Left cardiac atrium (tissue), 4 donors: Measurements from ENCODE around the gene REXO4. TPM values are rescaled to one million over a fixed set of nuclear protein-coding genes. Genes with fewer than 3 reads are reported as not detected.

Experiments used
- ATAC-seq, 2 donors: fragments of 200-7000 bp; cut with Tn5 transposase; one replicate each; pipeline ENCODE4 v1.9.1; 2020; ENCODE audit warnings: mild to moderate bottlenecking in 2 of 2, moderate library complexity in 2 of 2
- DNase-seq: peaks from one replicate; pipeline ENCODE4 v3.0.0-alpha.2; 2020
- intact Hi-C, 2 donors: fragments of 100-400 bp; cut with DNase I; formaldehyde crosslinking; loops; one replicate each; pipeline versions ENCODE4 v1.14.1 to v1.15.1; 2022 to 2023
- long read RNA-seq: library from polyadenylated mRNA; unstranded; transcript quantifications from one replicate; pipeline ENCODE4 v2.0.0, GENCODE V29; 2021
- total RNA-seq, 2 donors: library from RNA; stranded (reverse); fragmentation: NEBNext Ultra II Directional; extraction: Animal tissue kit (Norgen Biotek cat#: 25700); gene quantifications; one replicate each; pipeline ENCODE4 v1.2.1, GENCODE V29; 2021
- donor health status: DM: no; HTN: yes; CAD: no.
- donor health status: DM: no; HTN: yes; CAD: no; lungs with severe emphysema.
- donor health status: DM: yes; HTN: yes; CAD: no.
- donor health status: Dilated cardiomyopathy.

The REXO4 gene
- 10 to 100 TPM; 12.2 to 12.6 TPM for total RNA-seq
- long read RNA-seq, partial matches to known transcripts: 3 of 6 reads
- long read RNA-seq, other reads (novel, unspliced or antisense): 0 of 6 reads

- DNase-seq: peak; percentile 87
- intact Hi-C loops: loop anchor here in 1 of 2 donors (5.0 kb wide), 1 partner anchor 40 kb away; the partner anchor contains the start of genes STKLD1 and SURF4
- peak; percentile 97 to 98 for ATAC-seq
These were observed at the start of gene REXO4 for GRCh38 chr9:133417541-133418461. Gene REXO4 (minus strand): TSS chr9:133418010. CDS start chr9:133417844, 166 bp downstream.

GRCh38 chr9:133467101-133467500 lies 49.3 kb upstream of the REXO4 start:
- ATAC-seq (no peak), DNase-seq (no peak)
- intact Hi-C loops: no loop called here

DNA sequence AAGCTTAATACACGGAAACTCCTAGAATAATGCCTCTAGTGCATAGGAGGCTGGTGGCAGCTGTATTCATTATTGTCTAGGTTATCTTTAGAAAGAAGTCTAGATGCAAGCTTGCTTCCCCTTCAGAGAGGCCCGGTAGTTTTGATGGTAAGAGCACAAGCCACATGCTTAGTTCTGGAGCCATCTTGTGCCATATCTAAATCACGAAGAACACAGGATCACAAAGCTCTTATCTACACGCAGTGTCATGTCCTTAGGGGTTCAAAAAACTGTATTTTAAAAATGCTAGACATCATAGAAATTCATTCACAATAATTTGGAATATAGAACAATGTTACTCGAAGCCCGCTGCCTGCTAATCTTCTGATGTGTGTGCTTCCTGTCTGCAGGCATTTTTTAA lies 48.2 kb upstream of the REXO4 start:
- intact Hi-C loops: no loop called here
- ATAC-seq (no peak), DNase-seq (no peak)

- DNase-seq: no peak
- intact Hi-C loops: no loop called here
- no peak for ATAC-seq
These were observed 46.8 kb upstream of the REXO4 start for GRCh38 chr9:133464638-133465037.

DNA sequence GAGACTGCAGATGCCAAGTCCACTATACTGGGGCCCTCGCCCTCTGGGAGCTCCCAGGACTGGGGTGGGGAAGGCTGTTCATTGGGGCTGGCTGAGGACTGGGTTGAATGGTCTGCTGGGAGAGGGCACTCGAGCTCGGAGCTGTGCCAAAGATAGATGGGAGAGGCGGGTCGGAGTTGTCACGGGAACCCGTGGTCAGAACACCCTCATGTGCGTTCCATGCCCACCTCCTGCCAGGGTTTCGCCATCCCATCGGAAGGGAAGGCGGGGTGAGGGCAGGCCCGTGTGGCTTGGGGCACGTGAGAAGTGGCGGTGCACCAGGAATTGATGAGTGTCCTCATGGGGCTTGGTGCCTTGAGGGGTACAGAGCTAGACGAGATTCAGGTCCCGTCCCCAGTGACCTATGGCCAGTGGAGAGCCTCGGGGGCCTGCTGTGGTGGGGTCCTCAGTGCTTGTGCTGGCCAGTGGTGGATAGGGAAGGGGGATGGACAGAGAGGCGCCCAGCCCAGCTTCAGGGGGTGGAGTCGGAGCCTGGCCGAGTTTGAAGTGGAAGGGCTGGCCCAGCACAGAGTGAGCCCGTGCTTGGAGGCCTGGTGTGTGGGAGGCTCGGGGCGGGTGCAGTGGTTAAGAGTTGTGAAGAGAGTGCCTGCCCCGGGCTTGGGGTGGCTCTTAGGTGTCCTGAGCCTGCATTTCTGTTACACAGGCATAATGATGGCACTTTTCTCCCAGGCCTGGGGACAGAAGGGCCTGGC lies 46.2 kb upstream of the REXO4 start:
- intact Hi-C loops: no loop called here
- ATAC-seq: no peak
- DNase-seq: no peak

DNA sequence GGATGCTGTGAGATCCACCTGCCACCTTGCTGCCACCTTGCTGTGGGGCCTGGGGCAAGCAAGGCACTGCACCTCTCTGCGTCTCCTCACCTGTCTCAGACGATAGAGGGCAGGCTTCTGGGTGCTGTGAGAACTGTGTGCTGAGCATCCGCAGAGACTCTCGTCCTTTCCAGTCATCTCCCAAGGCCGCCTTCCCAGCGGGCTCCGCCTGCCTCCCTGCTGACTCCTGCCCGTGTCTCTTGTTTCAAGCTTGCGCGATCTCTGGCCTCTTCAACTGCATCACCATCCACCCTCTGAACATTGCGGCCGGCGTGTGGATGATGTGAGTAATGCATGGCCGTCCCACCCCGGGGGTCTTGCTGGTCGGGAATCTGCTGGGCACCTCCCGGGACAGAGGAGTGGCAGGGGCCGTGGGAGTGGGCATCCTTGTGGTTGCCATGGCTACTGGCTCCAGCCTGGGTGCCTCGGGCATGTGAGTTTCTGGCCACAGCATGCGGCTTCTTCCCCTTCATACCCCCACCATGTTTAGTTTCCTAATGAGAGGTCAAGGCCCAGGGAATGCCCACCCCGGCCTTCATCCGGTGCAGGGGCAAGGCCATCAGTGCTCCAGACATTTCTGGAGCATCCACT lies 45.5 kb upstream of the REXO4 start:
- DNase-seq: no peak
- intact Hi-C loops: no loop called here
- ATAC-seq: no peak

DNA sequence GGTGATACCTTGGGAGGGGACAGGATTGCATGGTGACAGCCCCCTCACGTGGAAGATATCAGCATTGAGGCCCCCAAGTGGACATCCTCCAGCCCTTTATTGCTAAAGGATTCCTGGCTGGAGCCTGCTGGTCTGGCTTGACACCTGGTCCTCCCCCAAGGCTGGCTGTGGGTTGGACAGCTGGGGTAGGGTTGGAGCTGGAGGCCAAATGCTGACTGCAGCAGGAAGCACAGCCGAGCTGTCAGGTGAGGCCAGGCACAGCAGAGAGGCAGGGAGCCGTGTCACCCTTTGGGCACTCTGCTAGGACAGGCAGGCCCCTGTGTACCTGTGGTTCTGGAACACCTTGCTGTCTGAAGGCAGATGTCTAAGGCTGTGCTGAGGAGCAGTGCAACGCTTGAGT lies 44.2 kb upstream of the REXO4 start:
- ATAC-seq: no peak
- intact Hi-C loops: no loop called here
- no peak for DNase-seq

- DNase-seq (peak; percentile 68), ATAC-seq (peak; percentile 0 to 50)
- intact Hi-C loops: no loop called here
These were observed 42.8 kb upstream of the REXO4 start for GRCh38 chr9:133460405-133461175.

DNA sequence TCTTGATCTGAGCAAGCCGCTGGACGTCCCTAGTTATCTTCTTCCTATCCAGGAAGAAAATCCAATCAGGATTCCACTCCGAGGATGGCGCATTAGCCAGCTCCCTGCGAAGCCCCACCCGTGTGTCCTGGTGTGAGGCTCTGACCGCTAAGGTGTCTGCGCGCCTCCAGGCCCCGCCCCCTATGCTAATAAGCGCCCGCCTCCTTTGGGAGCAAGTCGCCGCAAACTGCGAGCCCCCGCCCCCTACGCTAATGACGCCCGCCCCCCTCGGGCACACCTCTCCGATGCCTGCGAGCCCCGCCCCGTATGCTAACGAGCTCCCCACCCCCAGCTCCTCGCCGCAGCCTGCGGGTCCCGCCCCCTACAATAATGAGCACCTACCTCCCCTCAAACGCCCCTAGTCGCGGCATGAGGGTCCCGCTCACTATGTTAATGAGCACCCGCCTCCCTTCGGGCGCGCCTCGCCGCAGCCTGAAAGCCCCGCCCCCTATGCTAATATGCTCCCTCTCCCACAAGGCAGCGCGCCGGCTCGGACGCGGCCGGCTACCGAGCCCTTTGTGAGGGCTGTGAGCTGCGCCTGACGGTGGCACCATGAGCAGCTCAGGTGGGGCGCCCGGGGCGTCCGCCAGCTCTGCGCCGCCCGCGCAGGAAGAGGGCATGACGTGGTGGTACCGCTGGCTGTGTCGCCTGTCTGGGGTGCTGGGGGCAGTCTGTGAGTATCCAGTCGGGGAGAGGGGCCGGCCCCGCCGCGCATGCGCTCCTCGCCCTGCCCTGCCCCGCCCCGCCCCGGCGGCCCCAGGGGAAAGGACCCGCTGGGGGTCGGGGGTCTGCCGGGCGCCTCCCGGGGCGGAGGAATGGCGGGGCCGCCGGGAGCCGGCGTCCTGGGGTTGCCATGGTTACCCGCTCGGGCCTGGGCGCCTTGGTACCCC lies 41.9 kb upstream of the REXO4 start, which contains the start of gene CACFD1:
TSS of gene CACFD1 (plus strand) at position 503 of the 929 bp plus-strand sequence. CDS start at position 592, 89 bp downstream.
- ATAC-seq: peak; percentile 89 to 95
- DNase-seq: peak; percentile 98
- intact Hi-C loops: no loop called here

DNA sequence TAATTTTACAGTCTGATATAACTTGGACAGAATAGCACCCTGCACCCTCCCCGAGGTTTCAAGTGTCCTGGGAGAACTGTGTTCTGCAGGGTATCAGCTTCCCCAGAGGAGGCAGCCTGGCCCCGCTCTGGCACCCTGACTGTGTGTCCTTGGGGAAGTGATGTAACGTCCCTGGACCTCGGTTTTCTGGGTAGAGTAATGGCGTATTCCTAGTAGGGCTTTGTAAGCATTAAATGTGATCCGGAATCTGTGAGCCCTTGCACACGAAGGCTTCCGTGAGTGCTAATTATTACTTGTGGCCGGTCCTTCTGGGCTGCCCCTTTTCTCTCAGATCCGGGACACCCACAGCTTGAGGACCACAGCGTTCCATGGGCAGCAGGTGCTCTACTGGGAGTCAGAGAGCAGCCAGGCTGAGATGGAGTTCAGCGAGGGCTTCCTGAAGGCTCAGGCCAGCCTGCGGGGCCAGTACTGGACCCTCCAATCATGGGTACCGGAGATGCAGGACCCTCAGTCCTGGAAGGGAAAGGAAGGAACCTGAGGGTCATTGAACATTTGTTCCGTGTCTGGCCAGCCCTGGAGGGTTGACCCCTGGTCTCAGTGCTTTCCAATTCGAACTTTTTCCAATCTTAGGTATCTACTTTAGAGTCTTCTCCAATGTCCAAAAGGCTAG lies 41.0 kb upstream of the REXO4 start:
- DNase-seq: no peak
- ATAC-seq: no peak
- intact Hi-C loops: no loop called here

DNA sequence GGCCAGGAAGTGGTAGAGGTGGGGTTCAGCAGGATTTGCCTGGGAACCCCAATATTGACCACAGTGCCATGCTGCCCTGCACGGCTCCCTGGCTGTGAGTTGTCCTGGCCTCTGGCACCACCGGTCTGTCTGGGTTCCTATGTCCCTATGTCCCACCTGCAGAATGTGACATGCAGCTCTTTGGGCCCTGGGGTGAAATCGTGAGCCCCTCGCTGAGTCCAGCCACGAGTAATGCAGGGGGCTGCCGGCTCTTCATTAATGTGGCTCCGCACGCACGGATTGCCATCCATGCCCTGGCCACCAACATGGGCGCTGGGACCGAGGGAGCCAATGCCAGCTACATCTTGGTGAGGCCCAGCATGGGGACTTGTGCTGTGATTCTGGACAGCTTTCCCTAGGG lies 39.9 kb upstream of the REXO4 start:
- intact Hi-C loops: no loop called here
- no peak for DNase-seq
- ATAC-seq: no peak

DNA sequence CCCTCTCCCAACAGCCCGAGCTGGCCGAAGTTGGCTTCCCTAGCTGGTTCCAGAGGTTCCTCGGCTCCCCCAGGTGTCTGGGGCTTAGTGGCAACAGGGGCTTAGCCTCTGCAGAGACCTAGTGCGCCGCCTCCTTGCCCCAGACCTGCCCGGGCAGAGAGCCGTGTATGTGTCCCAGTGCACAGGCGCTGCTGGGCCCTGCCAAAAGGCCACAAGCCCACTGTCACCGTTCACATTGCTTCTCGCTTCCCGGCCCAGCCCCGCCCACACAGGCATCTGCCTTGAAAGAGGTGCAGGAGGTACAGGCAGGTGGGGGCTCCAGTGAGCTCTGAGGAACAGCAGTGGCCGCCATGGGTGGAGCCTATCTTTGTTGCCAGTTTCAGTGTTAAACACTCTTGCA lies 39.4 kb upstream of the REXO4 start:
- DNase-seq (no peak), ATAC-seq (no peak)
- intact Hi-C loops: no loop called here

DNA sequence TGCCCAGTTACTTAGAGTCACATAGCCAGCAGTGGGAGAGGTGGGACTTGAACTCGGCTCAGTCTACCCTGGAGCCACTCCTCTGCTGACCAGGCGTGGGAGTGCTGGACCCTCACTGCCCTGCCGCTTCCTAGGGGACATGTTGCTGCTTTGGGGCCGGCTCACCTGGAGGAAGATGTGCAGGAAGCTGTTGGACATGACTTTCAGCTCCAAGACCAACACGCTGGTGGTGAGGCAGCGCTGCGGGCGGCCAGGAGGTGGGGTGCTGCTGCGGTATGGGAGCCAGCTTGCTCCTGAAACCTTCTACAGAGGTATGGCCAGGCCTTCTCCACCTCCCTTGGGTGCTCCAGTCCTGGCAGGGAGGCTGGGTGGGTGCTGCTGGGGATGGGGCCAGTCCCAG lies 38.6 kb upstream of the REXO4 start:
- intact Hi-C loops: no loop called here
- ATAC-seq (no peak), DNase-seq (no peak)

- DNase-seq (no peak), ATAC-seq (no peak)
- intact Hi-C loops: no loop called here
These were observed 38.1 kb upstream of the REXO4 start for GRCh38 chr9:133455936-133456335.

GRCh38 chr9:133454943-133455673 lies 37.3 kb upstream of the REXO4 start:
- DNase-seq: no peak
- ATAC-seq: no peak

DNA sequence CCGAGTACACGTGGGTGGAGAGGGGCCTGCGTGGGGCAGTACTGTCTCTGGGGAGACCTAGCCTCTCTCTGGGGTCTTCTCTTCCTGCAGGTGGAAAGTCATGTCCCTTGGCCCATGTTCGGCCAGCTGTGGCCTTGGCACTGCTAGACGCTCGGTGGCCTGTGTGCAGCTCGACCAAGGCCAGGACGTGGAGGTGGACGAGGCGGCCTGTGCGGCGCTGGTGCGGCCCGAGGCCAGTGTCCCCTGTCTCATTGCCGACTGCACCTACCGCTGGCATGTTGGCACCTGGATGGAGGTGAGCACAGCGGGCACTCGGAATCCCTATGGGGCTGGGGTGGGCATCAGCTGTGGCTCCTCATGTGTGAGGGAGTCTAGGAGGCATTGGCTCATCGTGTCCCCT lies 36.5 kb upstream of the REXO4 start:
- no peak for ATAC-seq
- intact Hi-C loops: no loop called here
- no peak for DNase-seq

More at GRCh38 chr9:133454943-133455673, 37.3 kb upstream of the REXO4 start:
- intact Hi-C loops: no loop called here

DNA sequence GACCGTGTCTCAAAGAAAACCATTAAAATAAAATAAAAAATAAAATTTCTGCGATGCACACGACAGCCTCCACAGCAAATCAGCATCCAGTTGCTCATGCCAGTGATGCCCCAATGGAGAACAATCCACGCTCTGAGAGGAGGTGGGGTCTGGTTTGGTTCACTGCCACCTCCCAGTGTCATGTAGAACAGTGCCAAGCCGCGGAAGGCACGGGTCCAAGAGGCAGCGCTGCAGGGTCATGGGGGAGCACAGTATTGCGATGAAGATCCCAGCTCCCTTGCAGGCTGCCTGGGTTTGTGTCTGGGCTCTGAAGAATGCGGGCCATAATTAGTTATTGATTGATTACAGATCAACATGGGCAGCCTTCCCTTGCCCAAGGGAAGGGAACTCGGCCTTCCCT lies 35.8 kb upstream of the REXO4 start:
- peak; percentile 34 to 91 for ATAC-seq
- DNase-seq: no peak
- intact Hi-C loops: no loop called here
